ENCODE measurements around the gene UBAC2.

DNA sequence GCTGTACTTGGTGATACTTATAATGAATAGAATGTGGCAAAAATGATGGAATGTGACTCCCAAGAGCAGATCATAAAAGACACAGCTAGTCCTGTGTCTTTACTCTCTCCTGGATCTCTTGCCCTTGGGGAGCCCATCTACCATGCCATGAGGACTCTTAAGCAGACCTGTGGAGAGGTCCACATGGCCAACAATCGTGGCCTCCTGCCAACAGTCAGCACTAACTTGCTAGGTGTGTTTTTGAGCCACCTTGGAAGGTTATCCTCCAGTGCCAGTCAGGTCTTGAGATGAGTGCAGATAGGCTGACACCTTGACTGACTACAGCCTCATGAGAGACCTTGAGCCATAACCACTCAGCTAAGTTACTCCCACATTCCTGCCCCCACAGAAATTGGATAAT is 128.8 kb downstream of the UBAC2 start:
- TF ChIP-seq, protein P1, sequence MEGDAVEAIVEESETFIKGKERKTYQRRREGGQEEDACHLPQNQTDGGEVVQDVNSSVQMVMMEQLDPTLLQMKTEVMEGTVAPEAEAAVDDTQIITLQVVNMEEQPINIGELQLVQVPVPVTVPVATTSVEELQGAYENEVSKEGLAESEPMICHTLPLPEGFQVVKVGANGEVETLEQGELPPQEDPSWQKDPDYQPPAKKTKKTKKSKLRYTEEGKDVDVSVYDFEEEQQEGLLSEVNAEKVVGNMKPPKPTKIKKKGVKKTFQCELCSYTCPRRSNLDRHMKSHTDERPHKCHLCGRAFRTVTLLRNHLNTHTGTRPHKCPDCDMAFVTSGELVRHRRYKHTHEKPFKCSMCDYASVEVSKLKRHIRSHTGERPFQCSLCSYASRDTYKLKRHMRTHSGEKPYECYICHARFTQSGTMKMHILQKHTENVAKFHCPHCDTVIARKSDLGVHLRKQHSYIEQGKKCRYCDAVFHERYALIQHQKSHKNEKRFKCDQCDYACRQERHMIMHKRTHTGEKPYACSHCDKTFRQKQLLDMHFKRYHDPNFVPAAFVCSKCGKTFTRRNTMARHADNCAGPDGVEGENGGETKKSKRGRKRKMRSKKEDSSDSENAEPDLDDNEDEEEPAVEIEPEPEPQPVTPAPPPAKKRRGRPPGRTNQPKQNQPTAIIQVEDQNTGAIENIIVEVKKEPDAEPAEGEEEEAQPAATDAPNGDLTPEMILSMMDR (IDR thresholded peaks at IDR 0.05) = no peak
- TF ChIP-seq POLR2A (IDR thresholded peaks at IDR 0.05) = no peak

Data from heart left ventricle (tissue), 13 donors.